Measurements from ENCODE around the gene SCG3. TPM values are rescaled to one million over a fixed set of nuclear protein-coding genes. Genes with fewer than 3 reads are reported as not detected.

SCG3 gene
- polyA plus RNA-seq, 6 donors from 2014 or later: not detected

- DNase-seq (no peak), ATAC-seq (ENCODE audit: low read depth in 2 of 2) (no peak)
- Mint-ChIP-seq H3K4me3 (no peak overlapping the region), H3K27ac (no peak overlapping the region), H3K36me3 (no peaks in the 10 kb centered on the region), H3K27me3 (peaks cover 20 to 25% (median 21%) of the 10 kb centered on the region in 3 donors), H3K4me1 (peaks cover 2 to 7% (median 5%) of the 10 kb centered on the region in 3 donors), H3K9me3 (no peaks in the 10 kb centered on the region)
Observed at GRCh38 chr15:51667478-51667877, 13.8 kb upstream of the SCG3 start.

GRCh38 chr15:51668446-51668845 is 12.9 kb upstream of the SCG3 start:
- no peaks in the 10 kb centered on the region for H3K36me3 Mint-ChIP-seq
- no peaks in the 10 kb centered on the region for H3K9me3 Mint-ChIP-seq
- H3K4me3 Mint-ChIP-seq: no peak overlapping the region
- peaks cover 28 to 29% (median 28%) of the 10 kb centered on the region in 3 donors for H3K27me3 Mint-ChIP-seq
- DNase-seq (no peak), ATAC-seq (ENCODE audit: low read depth in 2 of 2) (no peak)
- H3K27ac Mint-ChIP-seq: no peak overlapping the region
- H3K4me1 Mint-ChIP-seq: peaks cover 2 to 7% (median 5%) of the 10 kb centered on the region in 3 donors

GRCh38 chr15:51669381-51669780 is 11.9 kb upstream of the SCG3 start:
- H3K4me3 Mint-ChIP-seq: no peak overlapping the region
- H3K27me3 Mint-ChIP-seq: peaks cover 31 to 33% (median 31%) of the 10 kb centered on the region in 3 donors
- no peaks in the 10 kb centered on the region for H3K36me3 Mint-ChIP-seq
- peaks cover 2 to 7% (median 5%) of the 10 kb centered on the region in 3 donors for H3K4me1 Mint-ChIP-seq
- DNase-seq (no peak), ATAC-seq (ENCODE audit: low read depth in 2 of 2) (no peak)
- no peaks in the 10 kb centered on the region for H3K9me3 Mint-ChIP-seq
- H3K27ac Mint-ChIP-seq: peak overlapping the region in 1 of 6 donors; percentile 9

- no peak for ATAC-seq (ENCODE audit: low read depth in 2 of 2)
Observed at GRCh38 chr15:51672155-51672687, 9.1 kb upstream of the SCG3 start.

GRCh38 chr15:51672913-51673857 is 8.1 kb upstream of the SCG3 start:
- peaks cover 0 to 7% of the 10 kb centered on the region in 2 donors for H3K36me3 Mint-ChIP-seq
- peak overlapping the region in 1 of 8 donors; percentile 6 for H3K4me3 Mint-ChIP-seq
- DNase-seq: no peak
- peaks cover 2 to 9% (median 7%) of the 10 kb centered on the region in 3 donors for H3K4me1 Mint-ChIP-seq
- no peak for ATAC-seq (ENCODE audit: low read depth in 2 of 2)
- H3K27ac Mint-ChIP-seq: no peak overlapping the region
- no peaks in the 10 kb centered on the region for H3K9me3 Mint-ChIP-seq
- H3K27me3 Mint-ChIP-seq: peaks cover 31 to 45% (median 44%) of the 10 kb centered on the region in 3 donors

More at GRCh38 chr15:51672155-51672687, 9.1 kb upstream of the SCG3 start:
- Mint-ChIP-seq H3K27ac (no peak overlapping the region), H3K9me3 (no peaks in the 10 kb centered on the region), H3K36me3 (peaks cover 0 to 7% of the 10 kb centered on the region in 2 donors), H3K27me3 (peaks cover 35 to 43% (median 43%) of the 10 kb centered on the region in 3 donors), H3K4me3 (no peak overlapping the region), H3K4me1 (peaks cover 2 to 7% (median 6%) of the 10 kb centered on the region in 3 donors)
- no peak for DNase-seq

- peaks cover 2 to 9% (median 7%) of the 10 kb centered on the region in 3 donors for H3K4me1 Mint-ChIP-seq
- no peak overlapping the region for H3K4me3 Mint-ChIP-seq
- peaks cover 0 to 7% of the 10 kb centered on the region in 2 donors for H3K36me3 Mint-ChIP-seq
- H3K9me3 Mint-ChIP-seq: no peaks in the 10 kb centered on the region
- H3K27ac Mint-ChIP-seq: no peak overlapping the region
- no peak for ATAC-seq (ENCODE audit: low read depth in 2 of 2)
- H3K27me3 Mint-ChIP-seq: peaks cover 31 to 64% (median 55%) of the 10 kb centered on the region in 3 donors
- DNase-seq: no peak
Observed at GRCh38 chr15:51675234-51675633, 6.1 kb upstream of the SCG3 start.

GRCh38 chr15:51677021-51677420 is 4.3 kb upstream of the SCG3 start:
- H3K27me3 Mint-ChIP-seq: peaks cover 36 to 68% (median 58%) of the 10 kb centered on the region in 3 donors
- no peak overlapping the region for H3K4me3 Mint-ChIP-seq
- H3K9me3 Mint-ChIP-seq: peaks cover 0 to 3% (median 0%) of the 10 kb centered on the region in 7 donors
- H3K36me3 Mint-ChIP-seq: peaks cover 0 to 7% of the 10 kb centered on the region in 2 donors
- DNase-seq (no peak), ATAC-seq (ENCODE audit: low read depth in 2 of 2) (no peak)
- peaks cover 2 to 12% (median 5%) of the 10 kb centered on the region in 3 donors for H3K4me1 Mint-ChIP-seq
- H3K27ac Mint-ChIP-seq: no peak overlapping the region

- peaks cover 35 to 64% (median 57%) of the 10 kb centered on the region in 3 donors for H3K27me3 Mint-ChIP-seq
- ATAC-seq (ENCODE audit: low read depth in 2 of 2) (no peak), DNase-seq (no peak)
- no peak overlapping the region for H3K27ac Mint-ChIP-seq
- H3K4me3 Mint-ChIP-seq: no peak overlapping the region
- H3K4me1 Mint-ChIP-seq: peaks cover 0 to 11% (median 4%) of the 10 kb centered on the region in 3 donors
- H3K9me3 Mint-ChIP-seq: peaks cover 0 to 3% (median 0%) of the 10 kb centered on the region in 7 donors
- peaks cover 0 to 7% of the 10 kb centered on the region in 2 donors for H3K36me3 Mint-ChIP-seq
Observed at GRCh38 chr15:51677452-51677851, 3.9 kb upstream of the SCG3 start.

- ATAC-seq (ENCODE audit: low read depth in 2 of 2): no peak
- DNase-seq: no peak
Observed at GRCh38 chr15:51678096-51678495, 3.2 kb upstream of the SCG3 start.

GRCh38 chr15:51680321-51680720 is 982 bp upstream of the SCG3 start:
- no peaks in the 10 kb centered on the region for H3K36me3 Mint-ChIP-seq
- H3K4me1 Mint-ChIP-seq: peaks cover 0 to 11% (median 4%) of the 10 kb centered on the region in 3 donors
- no peak for DNase-seq
- peaks cover 40 to 73% (median 64%) of the 10 kb centered on the region in 3 donors for H3K27me3 Mint-ChIP-seq
- peaks cover 0 to 7% (median 0%) of the 10 kb centered on the region in 7 donors for H3K9me3 Mint-ChIP-seq
- no peak for ATAC-seq (ENCODE audit: low read depth in 2 of 2)
- H3K27ac Mint-ChIP-seq: no peak overlapping the region
- H3K4me3 Mint-ChIP-seq: no peak overlapping the region

More at GRCh38 chr15:51678096-51678495, 3.2 kb upstream of the SCG3 start:
- Mint-ChIP-seq H3K4me1 (peaks cover 0 to 11% (median 4%) of the 10 kb centered on the region in 3 donors), H3K27me3 (peaks cover 34 to 67% (median 55%) of the 10 kb centered on the region in 3 donors), H3K4me3 (no peak overlapping the region), H3K36me3 (peaks cover 0 to 7% of the 10 kb centered on the region in 2 donors), H3K9me3 (peaks cover 0 to 3% (median 0%) of the 10 kb centered on the region in 7 donors), H3K27ac (no peak overlapping the region)

- ATAC-seq (ENCODE audit: low read depth in 2 of 2) (no peak), DNase-seq (no peak)
- H3K27me3 Mint-ChIP-seq: peaks cover 51 to 58% (median 51%) of the 10 kb centered on the region in 3 donors
- H3K36me3 Mint-ChIP-seq: no peaks in the 10 kb centered on the region
- peaks cover 10 to 14% (median 14%) of the 10 kb centered on the region in 3 donors for H3K4me1 Mint-ChIP-seq
- H3K4me3 Mint-ChIP-seq: no peak overlapping the region
- H3K27ac Mint-ChIP-seq: no peak overlapping the region
- peaks cover 0 to 7% (median 0%) of the 10 kb centered on the region in 7 donors for H3K9me3 Mint-ChIP-seq
Observed at GRCh38 chr15:51687565-51687964, 6.3 kb downstream of the SCG3 start.

GRCh38 chr15:51688863-51689262 is 7.6 kb downstream of the SCG3 start:
- Mint-ChIP-seq H3K9me3 (peaks cover 0 to 5% (median 0%) of the 10 kb centered on the region in 7 donors), H3K27ac (peak overlapping the region in 1 of 6 donors; percentile 43), H3K4me3 (no peak overlapping the region), H3K36me3 (no peaks in the 10 kb centered on the region), H3K4me1 (peaks cover 10 to 20% (median 14%) of the 10 kb centered on the region in 3 donors), H3K27me3 (peaks cover 43 to 48% (median 46%) of the 10 kb centered on the region in 3 donors)
- no peak for DNase-seq
- no peak for ATAC-seq (ENCODE audit: low read depth in 2 of 2)

- H3K27me3 Mint-ChIP-seq: peaks cover 20 to 31% (median 27%) of the 10 kb centered on the region in 3 donors
- no peak for DNase-seq
- peaks cover 10 to 20% (median 14%) of the 10 kb centered on the region in 3 donors for H3K4me1 Mint-ChIP-seq
- H3K4me3 Mint-ChIP-seq: no peak overlapping the region
- ATAC-seq (ENCODE audit: low read depth in 2 of 2): no peak
- no peaks in the 10 kb centered on the region for H3K9me3 Mint-ChIP-seq
- H3K36me3 Mint-ChIP-seq: no peaks in the 10 kb centered on the region
- no peak overlapping the region for H3K27ac Mint-ChIP-seq
Observed at GRCh38 chr15:51692154-51692553, 10.9 kb downstream of the SCG3 start.

Data from naive B cell (primary cell).